ENCODE results near the gene NPR2.

GRCh38 chr9:35790025-35790384, 1.4 kb upstream of the NPR2 start:
- TF ChIP-seq CTCF (IDR thresholded peaks at IDR 0.05) = no peak
- no peak for TF ChIP-seq POLR2A (IDR thresholded peaks at IDR 0.05)
- TF ChIP-seq POLR2AphosphoS5 (IDR thresholded peaks at IDR 0.05) = no peak
